Renal pelvis (tissue), 12 donors: Measurements from ENCODE around the gene ACSL1. TPM values are rescaled to one million over a fixed set of nuclear protein-coding genes. Genes with fewer than 3 reads are reported as not detected.

Experiments used
- DNase-seq: peaks from one replicate; pipeline ENCODE4 v3.0.0-alpha.2; 2013
- long read RNA-seq, 16 experiments: transcript quantifications; one replicate each; lab custom pipeline, GENCODE V29; 2026
- polyA plus RNA-seq, 3 donors: library from polyadenylated mRNA; unstranded; fragments of 120-200 nt; gene quantifications; one replicate each; pipeline ENCODE4 v1.2.1, GENCODE V29; 2013; ENCODE audit not compliant: insufficient read length in 3 of 3

ACSL1 gene
- 10 to 100 TPM; 46.8 to 64.5 (median 50.9) TPM for polyA plus RNA-seq
- long read RNA-seq, donor 1 = 0 reads
- long read RNA-seq, donor 2, partial matches to known transcripts = 0 of 1 reads
- long read RNA-seq, donor 2, other reads (novel, unspliced or antisense) = 0 of 1 reads
- long read RNA-seq, donor 3 = 0 reads
- long read RNA-seq, donor 4, partial matches to known transcripts = 0 of 3 reads
- long read RNA-seq, donor 4, other reads (novel, unspliced or antisense) = 0 of 3 reads
- long read RNA-seq, donor 5, partial matches to known transcripts = 0 of 1 reads
- long read RNA-seq, donor 5, other reads (novel, unspliced or antisense) = 0 of 1 reads
- long read RNA-seq, donor 6, partial matches to known transcripts = 0 of 1 reads
- long read RNA-seq, donor 6, other reads (novel, unspliced or antisense) = 0 of 1 reads
- long read RNA-seq, donor 7, partial matches to known transcripts = 0 of 2 reads
- long read RNA-seq, donor 7, other reads (novel, unspliced or antisense) = 0 of 2 reads
- long read RNA-seq, donor 8, partial matches to known transcripts = 0 of 2 reads
- long read RNA-seq, donor 8, other reads (novel, unspliced or antisense) = 0 of 2 reads
- long read RNA-seq, donor 9, transcript ACSL1-201 (21 exons, 3,832 nt) = major isoform, 5 of 5 reads
- long read RNA-seq, donor 9, partial matches to known transcripts = 0 of 5 reads
- long read RNA-seq, donor 9, other reads (novel, unspliced or antisense) = 0 of 5 reads
- long read RNA-seq, donor 10 = 0 reads
- long read RNA-seq, donor 11, partial matches to known transcripts = 0 of 2 reads
- long read RNA-seq, donor 11, other reads (novel, unspliced or antisense) = 0 of 2 reads
- long read RNA-seq, donor 12, partial matches to known transcripts = 0 of 8 reads
- long read RNA-seq, donor 12, other reads (novel, unspliced or antisense) = 0 of 8 reads
- long read RNA-seq, donor 13, partial matches to known transcripts = 0 of 1 reads
- long read RNA-seq, donor 13, other reads (novel, unspliced or antisense) = 0 of 1 reads
- long read RNA-seq, donor 14, transcript ACSL1-201 (21 exons, 3,832 nt) = major isoform, 5 of 6 reads
- long read RNA-seq, donor 14, partial matches to known transcripts = 0 of 6 reads
- long read RNA-seq, donor 14, other reads (novel, unspliced or antisense) = 0 of 6 reads
- long read RNA-seq, donor 15, partial matches to known transcripts = 0 of 1 reads
- long read RNA-seq, donor 15, other reads (novel, unspliced or antisense) = 0 of 1 reads
- long read RNA-seq, donor 16, partial matches to known transcripts = 0 of 2 reads
- long read RNA-seq, donor 16, other reads (novel, unspliced or antisense) = 0 of 2 reads

- DNase-seq = peak; percentile 59
Observed at GRCh38 chr4:184825896-184826690, at the start of gene ACSL1. Gene ACSL1, minus strand, starts transcription at chr4:184825968. Its CDS starts 22,454 bp downstream, at chr4:184803514.

DNA sequence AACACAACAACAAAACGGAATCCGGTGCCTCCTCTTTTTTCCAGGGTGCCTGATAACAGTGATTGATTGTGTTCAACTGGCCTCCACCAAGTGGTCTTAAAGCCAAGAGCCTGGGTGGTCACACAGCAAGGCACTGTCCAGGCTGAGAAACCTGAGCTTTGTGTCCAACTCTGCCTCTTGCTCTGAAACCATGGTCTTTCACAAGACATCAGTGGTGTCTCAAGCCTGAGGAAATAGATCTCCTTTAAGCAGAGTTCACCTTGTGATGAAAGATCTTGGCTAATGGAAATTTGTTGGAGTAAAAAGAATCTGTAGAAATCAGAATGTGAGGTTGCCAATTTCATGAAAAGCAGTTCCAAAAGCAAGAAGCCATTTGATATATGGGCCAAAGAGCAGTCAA lies 47.3 kb upstream of the ACSL1 start:
- no peak for DNase-seq

- DNase-seq = no peak
Observed at GRCh38 chr4:184870718-184871117, 45.0 kb upstream of the ACSL1 start.

DNA sequence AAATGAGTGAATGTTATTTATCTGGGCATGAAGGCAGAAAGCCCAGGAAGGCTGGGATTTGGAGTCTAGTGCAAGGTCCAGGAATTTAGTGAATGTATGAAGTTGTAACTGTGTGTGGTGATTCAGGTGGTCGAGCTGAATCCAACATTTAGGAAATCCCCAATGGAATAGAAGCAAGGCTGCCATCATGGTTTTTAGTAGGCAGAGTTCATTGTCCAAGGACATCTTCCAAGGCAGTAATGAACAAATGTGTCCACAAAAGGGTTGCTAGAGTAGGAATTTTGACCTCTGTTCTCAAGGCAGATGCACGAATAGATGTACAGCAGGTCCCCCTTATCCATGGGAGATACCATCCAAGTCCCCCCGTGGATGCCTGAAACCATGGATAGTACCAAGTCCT lies 42.9 kb upstream of the ACSL1 start:
- DNase-seq = no peak

- DNase-seq = no peak
Observed at GRCh38 chr4:184863916-184864315, 38.1 kb upstream of the ACSL1 start.

- DNase-seq = no peak
Observed at GRCh38 chr4:184861047-184861446, 35.3 kb upstream of the ACSL1 start.

DNA sequence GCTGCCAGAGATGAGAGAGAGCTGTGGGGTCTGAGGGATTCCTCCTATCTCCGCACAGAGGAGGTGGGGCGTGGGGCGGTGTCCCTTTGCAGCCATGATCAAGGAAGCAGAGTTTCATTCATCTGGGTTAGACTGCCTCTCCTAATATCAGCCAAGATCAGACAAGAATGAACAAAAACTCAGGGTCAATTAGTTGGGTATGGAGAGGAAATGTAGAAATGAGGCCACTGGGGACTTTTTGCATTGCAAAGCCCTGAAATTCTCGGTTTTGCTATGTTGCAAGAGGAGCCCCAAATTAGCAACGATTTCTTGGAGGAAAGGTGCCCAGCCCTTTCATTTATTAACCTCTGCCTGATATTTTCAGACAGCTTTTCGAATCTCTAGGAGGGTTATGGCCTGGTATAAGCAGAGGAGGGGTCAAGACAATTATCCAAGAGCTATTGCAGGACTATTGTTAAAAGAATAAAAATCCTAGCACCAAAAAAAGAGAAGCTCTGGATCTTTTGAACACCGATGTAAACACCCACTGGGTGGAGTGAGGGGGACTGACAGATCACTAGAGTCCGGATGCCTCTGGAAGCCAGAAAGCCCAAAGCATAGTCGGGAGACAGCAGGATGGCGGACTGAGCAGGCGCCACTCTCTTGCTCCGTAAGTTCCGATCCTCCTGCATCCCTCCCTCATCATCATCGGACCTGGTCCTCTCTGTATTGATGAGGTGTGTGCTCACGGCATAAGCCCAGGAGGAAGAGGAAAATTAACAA lies 34.4 kb upstream of the ACSL1 start:
- DNase-seq = no peak

- no peak for DNase-seq
Observed at GRCh38 chr4:184857441-184858121, 31.8 kb upstream of the ACSL1 start.

DNA sequence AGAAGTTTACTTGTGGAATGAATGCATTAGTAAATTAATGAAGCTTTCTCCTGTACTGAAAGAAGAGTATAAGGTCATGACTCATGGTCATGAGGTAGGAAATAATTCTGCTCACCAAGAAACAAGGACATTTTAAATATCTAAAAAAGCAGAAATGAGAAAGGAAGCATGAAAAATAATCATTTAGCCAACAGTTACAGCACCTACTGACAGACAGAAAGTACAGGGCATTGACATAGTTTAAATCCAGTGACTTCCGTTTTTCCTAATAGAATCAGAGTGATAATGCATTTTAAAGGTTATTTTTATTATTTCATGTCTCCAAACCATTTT lies 30.5 kb upstream of the ACSL1 start:
- no peak for DNase-seq

- no peak for DNase-seq
Observed at GRCh38 chr4:184854673-184855072, 28.9 kb upstream of the ACSL1 start.

GRCh38 chr4:184853436-184853835 lies 27.7 kb upstream of the ACSL1 start:
- DNase-seq = no peak

DNA sequence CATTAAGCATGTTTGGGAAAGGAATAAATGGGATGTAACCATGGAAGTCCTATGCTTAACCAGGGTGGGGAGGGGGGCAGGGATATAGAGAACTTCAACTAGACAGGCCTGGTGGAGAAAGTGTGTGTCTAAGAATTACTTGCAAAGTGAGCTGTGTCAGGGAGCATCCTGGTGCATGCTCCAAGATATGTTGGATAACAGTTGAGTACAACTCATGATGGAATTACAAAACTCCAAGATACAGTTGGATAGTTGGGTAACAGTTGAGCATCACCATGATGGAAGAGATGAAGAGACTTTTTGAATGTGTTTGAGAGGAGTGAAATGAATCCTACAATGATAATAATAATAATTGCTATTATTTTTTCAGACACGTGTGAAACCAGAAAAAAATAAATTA lies 26.1 kb upstream of the ACSL1 start:
- no peak for DNase-seq

DNA sequence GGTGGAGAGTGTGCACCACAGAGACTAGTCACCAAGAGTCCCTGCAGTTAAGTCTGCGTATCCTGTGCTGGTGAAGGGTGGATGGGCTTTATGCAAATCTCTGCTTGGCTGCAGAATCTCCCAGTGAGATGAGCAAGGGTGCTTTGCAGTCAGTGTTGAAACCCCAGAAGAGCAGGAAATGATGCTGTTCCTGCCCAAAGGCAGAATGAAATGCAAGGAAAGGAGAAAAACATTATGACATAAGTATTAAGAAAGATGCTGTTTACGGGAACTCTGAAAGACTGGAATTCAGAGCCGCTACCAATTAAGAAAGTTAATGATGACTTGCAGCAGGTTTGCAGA lies 25.4 kb upstream of the ACSL1 start:
- no peak for DNase-seq

DNA sequence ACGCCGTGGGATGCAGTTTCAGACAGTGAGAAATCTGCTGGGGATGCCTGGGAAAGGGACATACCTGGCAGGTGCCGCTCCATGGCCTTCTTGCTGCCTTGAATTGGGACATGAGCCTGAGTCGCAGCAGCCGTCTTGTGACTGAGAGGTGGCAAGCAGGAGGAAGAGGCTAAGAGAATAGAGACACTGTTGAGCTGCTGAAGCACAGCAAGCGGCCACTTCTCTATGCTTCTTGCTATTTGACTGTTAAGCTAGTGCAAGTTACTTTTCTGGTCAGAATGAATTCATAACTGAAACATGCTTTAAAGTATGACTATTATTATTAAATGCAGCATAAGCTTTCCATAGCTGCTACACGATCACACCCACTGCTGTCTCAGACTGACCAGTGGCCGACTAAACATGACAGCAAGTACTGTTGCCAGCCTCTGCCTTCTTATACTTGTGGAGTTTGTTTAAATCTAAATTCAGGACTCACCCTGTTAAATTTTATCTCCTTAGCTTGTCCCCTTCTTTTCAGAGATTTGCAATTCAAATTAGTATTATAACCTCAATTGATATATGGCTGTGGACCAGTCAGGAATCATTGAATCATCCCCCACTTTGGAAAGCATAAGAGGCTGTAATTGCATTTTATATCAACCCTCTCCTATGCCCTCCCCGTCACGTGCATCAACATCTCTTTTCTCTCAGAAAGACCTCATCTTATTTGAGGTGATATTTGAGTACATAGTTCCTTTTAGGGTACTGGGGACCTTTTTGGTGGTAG lies 24.8 kb upstream of the ACSL1 start:
- DNase-seq = no peak

DNA sequence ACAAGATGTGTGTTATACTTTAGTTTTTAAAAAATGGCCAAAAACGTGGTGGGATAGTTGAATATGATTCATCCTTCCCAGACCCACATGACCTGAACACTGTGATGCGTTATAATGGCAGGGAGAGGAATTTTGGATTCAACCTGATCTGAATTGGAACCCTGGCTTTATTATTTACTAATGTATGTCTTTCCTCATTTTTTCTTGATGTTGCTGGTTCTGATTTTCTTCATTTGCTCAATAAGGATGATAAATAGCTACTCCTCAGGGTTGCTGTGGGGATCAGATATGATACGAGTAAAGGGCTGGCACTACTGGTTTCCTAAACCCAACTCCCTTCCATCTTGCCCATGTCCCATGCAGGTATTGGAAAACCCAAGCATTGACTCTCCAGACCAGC lies 24.2 kb upstream of the ACSL1 start:
- DNase-seq = no peak

DNA sequence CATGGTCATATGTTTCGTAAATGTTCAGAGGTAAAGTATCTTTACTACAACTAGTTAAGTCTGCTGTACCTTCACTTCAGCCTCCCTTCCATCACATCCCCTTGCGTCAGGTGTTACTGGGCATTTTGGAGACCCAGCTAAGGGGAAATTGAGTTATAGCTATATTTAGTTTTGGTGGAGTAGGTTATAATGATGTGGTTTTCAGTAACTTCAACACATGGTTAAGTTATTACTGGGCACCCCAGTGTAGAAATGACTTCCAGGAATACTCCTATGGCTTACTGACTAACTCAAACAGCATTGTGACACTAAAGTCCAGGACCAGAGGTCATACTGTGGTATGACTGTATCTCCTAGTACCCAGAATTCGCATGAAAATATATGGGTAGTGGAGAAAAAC lies 23.4 kb upstream of the ACSL1 start:
- no peak for DNase-seq

- DNase-seq = no peak
Observed at GRCh38 chr4:184848510-184848909, 22.7 kb upstream of the ACSL1 start.

- no peak for DNase-seq
Observed at GRCh38 chr4:184846531-184846930, 20.8 kb upstream of the ACSL1 start.

DNA sequence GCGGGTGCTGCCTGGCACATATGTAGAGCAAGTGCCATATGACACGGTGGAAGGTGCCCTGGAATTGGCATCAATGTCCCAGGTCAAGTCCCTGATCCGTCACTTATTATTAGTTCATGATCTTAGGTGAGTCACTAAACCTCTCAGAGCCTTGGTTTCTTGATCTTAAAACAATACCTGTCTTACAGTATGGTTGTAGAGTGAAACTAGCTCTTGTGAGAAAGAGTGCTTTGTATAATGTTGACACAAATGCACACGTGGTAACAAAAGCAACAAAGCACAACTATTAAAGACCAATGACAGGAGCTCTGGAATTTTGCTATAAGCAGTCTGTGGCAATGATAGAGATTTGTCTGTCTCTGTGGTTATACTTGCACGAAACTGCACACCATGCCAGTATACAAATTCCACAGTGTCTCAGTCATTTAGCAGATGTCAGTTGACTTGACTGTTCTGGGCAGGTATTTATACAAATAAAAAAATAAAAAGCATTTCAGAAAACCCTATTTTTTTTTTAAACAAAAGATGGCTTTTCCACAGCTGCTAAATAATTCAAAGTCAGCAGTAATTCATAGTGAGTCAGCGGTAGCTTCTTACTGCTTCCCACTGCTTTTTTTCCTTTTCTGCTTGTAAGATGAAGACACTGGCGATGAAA lies 19.7 kb upstream of the ACSL1 start:
- DNase-seq = no peak
